Measurements from ENCODE around the gene MED12L.

- TF ChIP-seq POLR2AphosphoS5 (IDR thresholded peaks at IDR 0.05; ENCODE audit: borderline replicate concordance, low read depth, low read length) (no peak), EZH2 (IDR thresholded peaks at IDR 0.05) (no peak), FOXP2 (optimal IDR thresholded peaks at IDR 0.05; ENCODE audit: control extremely low read depth, extremely low read length, insufficient read depth) (no peak)
Measured at GRCh38 chr3:151232991-151233390, 147.5 kb downstream of the MED12L start.

Data from SK-N-MC (cell line).